Smooth muscle cell of the brain vasculature (primary cell): Measurements from ENCODE around the gene NPC1.
A peak's percentile ranks its signal among the peaks of the same experiment; 100 is the strongest.
"Not testable (repeated sequence)": the region's sequence is repeated elsewhere in the genome, so short reads cannot be mapped to it uniquely, and the experiment has no call there.

Experiments used
- DNase-seq: peaks from one replicate; pipeline ENCODE4 v3.0.0-alpha.2; 2012; ENCODE audit warnings: low read depth, low spot score

NPC1 gene

GRCh38 chr18:23575309-23575651 lies 11.0 kb downstream of the NPC1 start:
- no peak for DNase-seq

DNA sequence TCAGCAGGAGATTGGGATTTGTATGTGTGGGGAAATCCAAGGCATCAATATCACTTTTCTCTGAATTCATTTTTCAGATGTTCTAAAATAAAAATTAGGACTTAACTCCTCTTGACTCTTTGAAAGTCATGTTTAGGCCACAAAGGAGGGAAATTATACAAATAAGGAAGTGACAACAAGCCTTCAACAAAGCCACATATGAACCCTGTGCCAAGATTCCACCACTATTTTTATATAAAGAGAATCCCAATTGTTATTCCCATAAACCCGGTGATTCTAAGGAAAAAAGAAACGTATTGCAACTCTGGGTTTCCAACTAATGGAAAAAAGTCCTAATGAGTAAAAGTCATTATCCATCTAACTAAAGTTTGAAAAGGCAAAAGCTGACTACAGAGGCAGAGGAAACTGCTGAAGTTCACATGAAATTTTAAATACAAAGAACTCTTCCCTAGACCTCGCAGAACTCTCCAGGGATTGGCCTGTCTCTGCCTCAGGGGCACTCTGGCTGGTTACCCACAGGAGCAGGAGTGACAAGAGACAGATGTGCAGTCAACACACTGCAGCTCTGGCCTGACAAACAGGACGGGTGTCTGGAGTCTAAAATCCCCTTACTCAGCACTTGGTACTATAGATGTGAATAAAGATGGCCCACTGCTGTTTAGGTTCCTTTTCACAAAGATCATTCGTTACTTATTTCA lies 11.5 kb downstream of the NPC1 start:
- DNase-seq = no peak

DNA sequence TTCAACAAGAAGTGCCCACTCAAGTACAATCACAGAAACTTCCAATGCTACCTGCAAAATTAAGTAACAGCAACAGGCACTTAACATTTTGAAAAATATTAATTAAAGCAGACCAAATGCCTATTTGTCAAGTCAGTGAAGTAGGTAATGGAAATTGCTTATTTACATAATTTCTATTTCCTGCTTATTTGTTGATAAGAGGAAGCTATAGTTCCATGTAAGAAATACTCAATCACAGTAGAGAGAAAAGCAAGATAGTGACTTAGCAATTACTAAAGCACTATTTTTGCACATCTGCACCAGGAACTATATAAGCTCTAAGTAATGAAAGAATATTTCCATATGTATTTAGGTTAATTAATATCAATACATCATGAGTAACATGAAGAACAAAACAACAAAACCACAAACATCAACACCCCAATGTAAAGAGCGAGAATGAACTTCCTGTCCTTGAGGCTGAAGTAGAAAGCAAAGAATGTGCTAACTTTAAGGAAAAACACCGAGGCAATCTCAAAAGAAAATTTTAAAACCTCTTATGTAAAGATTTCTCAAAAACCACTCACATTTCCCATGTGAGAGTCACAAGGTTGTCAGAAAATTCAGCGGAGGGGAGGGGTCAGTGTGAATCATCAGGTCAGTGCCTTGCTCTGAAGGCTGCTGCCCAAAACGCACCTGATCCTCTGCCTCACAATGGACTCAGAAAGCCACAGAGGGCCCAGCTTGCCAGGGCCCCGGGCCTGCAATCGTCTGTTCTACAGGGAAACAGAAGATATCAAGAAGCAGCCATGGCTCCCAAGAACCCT lies 12.5 kb downstream of the NPC1 start:
- DNase-seq = peak; percentile 18

- DNase-seq = no peak
Observed at GRCh38 chr18:23573020-23573419, 13.3 kb downstream of the NPC1 start.

GRCh38 chr18:23572570-23572969 lies 13.7 kb downstream of the NPC1 start:
- DNase-seq = no peak

DNA sequence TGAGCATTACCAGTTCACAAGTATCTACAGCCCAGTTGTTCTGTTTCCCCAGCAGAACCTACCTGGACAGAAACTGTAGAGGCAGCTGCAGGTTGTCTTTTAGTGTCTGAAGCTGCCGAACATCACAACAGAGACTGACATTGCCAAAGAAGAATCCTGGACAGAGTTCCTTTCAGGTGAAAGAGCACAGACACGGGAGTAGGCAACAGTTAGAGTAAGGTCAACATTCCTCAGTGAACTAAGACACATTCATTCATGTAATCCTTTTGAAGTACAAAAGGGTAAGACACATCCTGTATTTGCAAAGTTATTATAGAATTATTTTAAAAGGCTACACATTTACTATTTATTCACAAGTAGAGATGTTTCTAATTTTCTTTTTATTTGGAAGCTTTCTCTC lies 14.3 kb downstream of the NPC1 start:
- DNase-seq = no peak

GRCh38 chr18:23570912-23571504 lies 15.3 kb downstream of the NPC1 start:
- no peak for DNase-seq

DNA sequence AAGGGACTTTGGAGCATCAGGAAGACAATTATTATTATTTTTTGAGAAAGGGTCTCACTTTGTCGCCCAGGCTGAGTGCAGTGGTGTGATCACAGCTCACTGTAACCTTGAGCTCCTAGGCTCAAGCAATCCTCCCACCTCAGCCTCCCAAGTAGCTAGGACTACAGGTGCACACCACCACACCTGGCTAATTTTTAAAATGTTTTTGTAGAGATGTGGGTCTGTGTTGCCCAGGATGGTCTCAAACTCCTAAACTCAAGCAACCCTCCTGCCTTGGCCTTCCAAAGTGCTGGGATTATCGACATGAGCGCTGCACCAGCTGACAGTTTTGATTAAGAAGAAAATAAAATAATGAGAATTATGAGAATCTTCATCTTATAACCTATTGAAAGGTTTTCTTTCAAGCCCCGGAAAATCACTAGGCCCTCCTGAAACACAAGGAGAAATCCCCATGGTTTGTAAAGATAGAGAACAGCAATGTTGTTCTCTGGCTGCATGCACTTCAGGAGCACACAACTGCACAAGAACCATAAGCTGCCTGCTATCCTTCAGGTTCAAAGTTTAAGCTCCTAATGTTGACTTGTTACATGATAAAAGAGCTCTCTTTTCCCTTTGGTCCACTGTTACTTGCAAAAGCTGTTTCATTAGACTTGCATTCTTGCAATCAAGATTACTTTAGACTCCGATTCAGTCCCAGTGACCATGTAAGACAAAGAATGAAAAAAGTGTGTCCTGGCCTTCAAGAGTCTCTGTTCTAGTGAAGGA lies 16.8 kb downstream of the NPC1 start:
- no peak for DNase-seq

DNA sequence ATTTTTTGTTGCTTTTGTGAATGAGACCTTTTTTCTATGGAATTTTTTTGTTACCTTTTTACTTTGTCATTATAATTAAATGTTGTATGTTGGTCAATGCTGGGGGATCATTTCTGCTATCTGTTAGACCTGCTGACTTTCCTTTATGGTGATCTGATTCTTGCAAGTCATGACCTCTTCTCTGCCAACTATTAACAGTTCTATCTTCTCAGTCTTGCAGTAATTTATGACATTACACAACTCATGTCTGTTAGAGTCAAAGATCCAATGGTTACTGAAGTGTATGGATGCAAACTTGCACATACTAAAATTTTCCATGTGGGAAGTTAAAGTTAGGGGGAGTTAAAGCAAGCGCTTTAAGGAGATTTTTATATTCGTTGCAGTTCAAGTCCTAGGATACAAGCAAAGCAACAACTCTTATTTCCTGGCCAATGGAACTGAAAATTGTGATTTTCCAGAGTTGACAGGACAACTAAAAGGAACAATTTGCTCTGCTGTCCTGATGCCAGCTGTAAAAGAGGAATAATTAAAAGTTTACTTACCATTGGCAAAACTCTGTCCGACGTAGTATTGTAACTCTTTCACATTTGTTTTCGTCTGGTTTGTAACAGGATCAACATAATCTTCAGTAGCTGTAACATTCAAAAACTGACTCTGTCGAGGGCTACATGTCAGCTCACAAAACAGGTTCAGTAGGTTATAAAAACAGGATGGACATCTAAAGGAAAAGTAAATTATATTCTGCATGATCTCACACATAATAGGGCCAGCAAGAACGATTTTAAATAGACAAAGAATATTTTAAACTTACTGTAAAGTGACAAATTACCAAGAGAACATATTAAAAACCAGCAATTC lies 17.8 kb downstream of the NPC1 start:
- no peak for DNase-seq

GRCh38 chr18:23567671-23568070 lies 18.6 kb downstream of the NPC1 start:
- DNase-seq = no peak

GRCh38 chr18:23565916-23566547 lies 20.3 kb downstream of the NPC1 start:
- DNase-seq = no peak

GRCh38 chr18:23563377-23564043 lies 22.8 kb downstream of the NPC1 start:
- no peak for DNase-seq

GRCh38 chr18:23560186-23560585 lies 26.1 kb downstream of the NPC1 start:
- no peak for DNase-seq

- DNase-seq = not testable (repeated sequence)
Observed at GRCh38 chr18:23557511-23557910, 28.8 kb downstream of the NPC1 start.

GRCh38 chr18:23556145-23556780 lies 30.0 kb downstream of the NPC1 start:
- DNase-seq = no peak

- DNase-seq = no peak
Observed at GRCh38 chr18:23553887-23554286, 32.4 kb downstream of the NPC1 start.

- no peak for DNase-seq
Observed at GRCh38 chr18:23552505-23552904, 33.8 kb downstream of the NPC1 start.

DNA sequence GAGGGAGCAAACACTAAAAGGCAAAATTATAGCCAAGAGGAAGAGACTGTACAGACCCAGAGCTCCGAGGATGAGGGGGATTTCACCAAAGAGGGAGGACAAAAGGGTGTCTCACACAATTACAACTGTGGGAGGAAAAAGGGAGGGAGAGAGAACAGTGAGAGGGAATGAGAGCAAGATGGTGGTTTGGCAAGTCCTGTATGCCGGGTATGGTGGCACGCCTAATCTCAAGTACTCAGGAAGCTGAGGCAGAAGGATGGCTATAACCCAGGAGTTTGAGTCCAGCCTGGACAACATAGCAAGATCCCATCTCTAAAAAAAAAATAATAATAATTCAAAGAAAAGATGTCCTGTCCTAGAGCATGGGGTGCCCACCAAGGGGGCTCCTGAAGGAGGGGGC lies 34.3 kb downstream of the NPC1 start:
- DNase-seq = no peak

GRCh38 chr18:23550898-23551297 lies 35.4 kb downstream of the NPC1 start:
- no peak for DNase-seq

DNA sequence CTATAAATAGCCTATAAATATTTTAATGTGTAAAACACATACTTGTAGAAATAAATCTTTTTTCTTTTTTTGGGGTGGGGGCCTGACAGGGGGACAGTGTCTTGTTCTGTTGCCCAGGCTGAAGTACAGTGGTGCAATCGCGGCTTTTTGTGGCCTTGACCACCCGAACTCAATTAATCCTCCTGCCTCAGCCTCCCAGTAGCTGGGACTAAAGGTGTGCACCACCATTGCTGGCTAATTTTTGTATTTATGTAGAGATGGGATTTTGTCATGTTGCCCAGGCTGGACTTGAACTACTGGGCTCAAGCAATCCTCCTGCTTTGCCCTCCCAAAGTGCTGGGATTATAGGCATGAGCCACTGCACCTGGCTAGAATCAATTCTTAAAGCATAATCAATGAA lies 37.6 kb downstream of the NPC1 start:
- no peak for DNase-seq
